Skeletal muscle cell (primary cell): ENCODE measurements around the gene RPL26.
"Not testable (repeated sequence)": the region's sequence is repeated elsewhere in the genome, so short reads cannot be mapped to it uniquely, and the experiment has no call there.

Source experiments
- DNase-seq: peaks from one replicate; pipeline ENCODE4 v3.0.0-alpha.2; 2010; ENCODE audit warnings: low read depth
- H3K4me3 ChIP-seq: 2 replicates; pipeline ENCODE4 v1.5.1; 2011; ENCODE audit warnings: low read depth, mild to moderate bottlenecking, control low read depth, low read length, moderate library complexity

The RPL26 gene

DNA sequence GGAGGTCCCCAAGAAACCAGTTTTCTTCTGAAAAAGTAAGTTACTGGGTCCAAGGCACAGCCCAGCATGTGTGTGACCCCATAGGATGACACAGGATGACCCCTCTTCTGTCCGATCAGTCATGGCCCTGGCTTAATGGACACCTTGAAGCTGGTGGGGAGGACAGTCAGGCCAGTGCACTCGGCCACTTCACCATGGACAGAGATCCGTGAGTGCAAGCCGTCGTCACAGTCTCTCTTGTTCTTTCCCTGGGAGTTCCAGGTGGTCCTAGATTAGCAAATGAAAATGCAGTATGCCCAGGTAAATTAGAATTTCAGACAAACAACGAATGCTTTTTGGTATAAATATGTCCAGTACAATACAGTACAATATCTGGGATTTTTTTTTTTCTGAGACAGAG, 16.0 kb upstream of the RPL26 start:
- DNase-seq = no peak
- H3K4me3 ChIP-seq = no peak overlapping the region

GRCh38 chr17:8397636-8398035, 14.6 kb upstream of the RPL26 start, which contains the start of gene RNF222:
TSS of gene RNF222 (minus strand) at chr17:8397827. CDS start at chr17:8393461, 4,366 bp downstream.
- no peak for DNase-seq
- no peak within 1 kb of the TSS for H3K4me3 ChIP-seq

GRCh38 chr17:8394497-8394896, 11.5 kb upstream of the RPL26 start:
- DNase-seq, H3K4me3 ChIP-seq: not testable (repeated sequence)

GRCh38 chr17:8393470-8394231, 10.7 kb upstream of the RPL26 start:
- H3K4me3 ChIP-seq = no peak overlapping the region
- no peak for DNase-seq

GRCh38 chr17:8392674-8393469, 9.9 kb upstream of the RPL26 start:
- H3K4me3 ChIP-seq = no peak overlapping the region
- DNase-seq = no peak

GRCh38 chr17:8392274-8392673, 9.3 kb upstream of the RPL26 start:
- no peak overlapping the region for H3K4me3 ChIP-seq
- no peak for DNase-seq

GRCh38 chr17:8391711-8392110, 8.7 kb upstream of the RPL26 start:
- no peak overlapping the region for H3K4me3 ChIP-seq

GRCh38 chr17:8387914-8388651, 5.1 kb upstream of the RPL26 start:
- no peak for DNase-seq
- H3K4me3 ChIP-seq = no peak overlapping the region

More at GRCh38 chr17:8391711-8392110, 8.7 kb upstream of the RPL26 start:
- DNase-seq = no peak

- DNase-seq = no peak
- H3K4me3 ChIP-seq = no peak overlapping the region
Measured at GRCh38 chr17:8386841-8387240, 3.8 kb upstream of the RPL26 start.

GRCh38 chr17:8384801-8385378, 1.9 kb upstream of the RPL26 start:
- DNase-seq = no peak
- no peak overlapping the region for H3K4me3 ChIP-seq

DNA sequence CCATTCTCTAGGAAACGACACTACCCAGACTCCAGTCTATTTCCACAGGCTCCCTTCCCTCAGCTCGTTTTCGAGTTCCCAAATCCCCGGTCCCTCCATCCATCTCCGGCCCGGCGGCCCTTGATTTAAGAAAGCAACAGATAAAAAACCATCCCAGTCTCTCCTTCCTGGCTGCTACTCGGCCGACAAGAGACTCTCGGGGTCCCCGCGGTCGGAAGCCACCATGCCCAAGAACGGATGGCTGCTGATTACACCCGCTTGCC, 182 bp downstream of the RPL26 start:
- DNase-seq = no peak
- H3K4me3 ChIP-seq = peak overlapping the region; percentile 82

- no peak for DNase-seq
- H3K4me3 ChIP-seq = peak overlapping the region; percentile 82
Measured at GRCh38 chr17:8382052-8382879, 727 bp downstream of the RPL26 start.

- no peak for DNase-seq
- H3K4me3 ChIP-seq = no peak overlapping the region
Measured at GRCh38 chr17:8380049-8380448, 2.9 kb downstream of the RPL26 start.

DNA sequence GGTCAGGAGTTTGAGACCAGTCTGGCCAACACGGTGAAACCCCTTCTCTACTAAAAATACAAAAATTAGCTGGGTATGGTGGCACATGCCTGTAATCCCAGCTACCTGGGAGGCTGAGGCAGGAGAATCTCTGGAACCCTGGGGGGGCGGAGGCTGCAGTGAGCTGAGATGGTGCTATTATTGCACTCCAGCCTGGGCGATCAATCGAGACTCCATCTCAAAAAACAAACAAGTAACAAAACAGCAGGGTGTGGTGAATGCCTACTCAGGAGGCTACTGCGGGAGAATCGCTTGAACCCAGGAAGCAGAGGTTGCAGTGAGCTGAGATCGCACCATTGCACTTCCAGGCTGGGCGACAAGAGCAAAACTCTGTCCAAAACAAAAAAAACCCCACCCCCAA, 4.9 kb downstream of the RPL26 start:
- H3K4me3 ChIP-seq, DNase-seq: not testable (repeated sequence)

DNA sequence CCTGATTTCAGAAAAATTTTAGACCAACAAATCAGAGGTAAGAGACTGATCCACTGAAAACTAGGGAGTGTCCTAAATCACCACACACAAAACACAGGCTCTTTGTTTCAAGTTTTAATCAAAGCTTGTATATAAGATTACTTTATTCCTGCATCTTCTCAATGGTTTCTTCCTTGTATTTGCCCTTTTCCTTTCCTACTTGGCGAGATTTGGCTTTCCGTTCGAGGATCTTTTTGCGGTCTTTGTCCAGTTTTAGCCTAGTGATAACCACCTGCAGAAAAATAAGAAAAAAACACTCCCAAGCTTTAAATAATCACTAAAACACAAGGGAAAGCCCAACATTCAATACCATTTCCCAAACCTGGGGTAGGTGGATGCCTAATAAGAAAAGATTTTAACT, 5.6 kb downstream of the RPL26 start:
- no peak overlapping the region for H3K4me3 ChIP-seq
- no peak for DNase-seq

DNA sequence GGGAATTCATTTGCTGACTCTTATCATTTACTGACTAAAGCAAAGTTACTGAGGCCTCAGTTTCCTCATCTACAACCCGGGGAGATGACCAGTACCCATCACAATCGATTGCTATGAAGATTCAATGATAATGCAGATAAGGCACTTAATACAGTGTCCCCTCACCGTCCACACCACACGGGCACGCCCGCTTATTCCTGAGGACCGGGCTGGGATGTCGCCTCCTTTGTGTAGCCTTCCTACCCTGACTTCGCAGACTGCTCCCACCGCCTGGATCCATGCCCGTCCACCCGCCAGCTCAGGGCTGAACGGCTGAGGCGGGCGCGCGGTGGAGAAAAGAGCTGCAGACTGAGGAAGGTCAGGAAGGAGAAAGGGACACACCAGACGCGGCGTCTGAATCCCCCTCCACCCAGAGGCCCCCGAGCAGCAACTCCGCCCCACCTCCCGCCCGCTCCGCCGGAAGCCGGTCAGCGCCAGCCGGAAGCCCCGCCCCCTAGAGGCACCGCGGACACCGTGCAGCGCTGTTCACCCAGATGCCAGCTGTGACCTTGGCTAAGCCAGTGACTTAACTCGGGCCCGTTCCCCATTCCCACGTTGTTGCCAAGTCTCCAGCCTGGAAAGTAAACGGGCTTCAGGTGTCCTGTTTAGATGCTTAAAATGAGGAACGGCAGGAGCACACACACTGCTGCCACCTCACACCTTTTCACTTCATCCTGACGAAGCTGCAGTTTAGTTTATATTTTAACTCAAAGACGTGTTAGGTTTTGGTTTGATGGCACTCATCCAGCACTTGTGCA, 6.5 kb downstream of the RPL26 start, which contains the start of gene KRABD2:
Gene KRABD2, minus strand, starts transcription at position 434 of the 797 bp plus-strand sequence.
- H3K4me3 ChIP-seq = peak within 1 kb of the TSS; percentile 74
- peak; percentile 60 for DNase-seq

DNA sequence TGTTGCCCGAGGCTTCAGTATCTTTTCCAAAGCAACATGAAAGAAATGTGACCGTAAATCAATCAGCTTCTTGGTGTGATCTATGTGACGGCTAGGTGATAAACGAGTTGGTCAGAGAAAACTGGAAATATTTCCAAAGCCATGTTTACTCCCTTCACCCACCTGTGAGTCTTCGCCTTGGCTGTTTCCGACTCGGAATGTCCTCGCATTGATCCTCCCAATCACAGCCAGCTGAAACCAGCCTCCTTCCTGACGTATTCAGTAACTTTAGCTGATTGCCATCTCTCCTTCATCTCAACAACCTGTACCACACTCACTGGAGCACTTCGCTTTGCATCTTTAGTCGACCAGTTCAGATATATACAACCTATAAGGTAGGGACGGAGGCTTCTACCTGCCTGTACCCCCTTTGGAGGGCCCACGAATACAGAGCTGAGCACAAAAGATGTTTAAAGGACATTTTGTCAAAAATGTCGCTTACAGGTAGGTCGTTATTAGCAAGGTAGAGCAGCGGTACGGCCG, 7.2 kb downstream of the RPL26 start:
- DNase-seq = no peak

GRCh38 chr17:8373856-8374255, 9.1 kb downstream of the RPL26 start:
- not testable (repeated sequence) for H3K4me3 ChIP-seq, DNase-seq

More for the DNA sequence above, 7.2 kb downstream of the RPL26 start:
- H3K4me3 ChIP-seq = peak overlapping the region; percentile 74
